GM12878 (cell line): ENCODE measurements around the gene HYI.

Source experiments
- EP300 ChIP-seq, 2 experiments: fragments of 150-350 bp in 1 of 2; IDR thresholded peaks; 2 replicates each; pipeline ENCODE4 v1.6.1; 2011 to 2012; ENCODE audit warnings: low read depth in 2 of 2, low read length in 2 of 2, borderline replicate concordance in 1 of 2, improper control_type of control experiment in 1 of 2, inconsistent platforms in 1 of 2; ENCODE audit not compliant: control insufficient read depth in 1 of 2
- EZH2 ChIP-seq: IDR thresholded peaks from 2 replicates; pipeline ENCODE4 v1.6.1; 2012; ENCODE audit warnings: low read depth, mild to moderate bottlenecking, control low read depth, inconsistent platforms, low read length, borderline replicate concordance; ENCODE audit not compliant: control insufficient read depth
- HDAC2 ChIP-seq: fragments of 200-600 bp; sonication (generic); IDR thresholded peaks from 2 replicates; pipeline ENCODE4 v1.6.1; 2017
- NFYA ChIP-seq: IDR thresholded peaks from 2 replicates; pipeline ENCODE4 v1.6.1; 2011; ENCODE audit warnings: low read depth, mild to moderate bottlenecking, low read length, improper control_type of control experiment, borderline replicate concordance
- NRF1 ChIP-seq: conservative IDR thresholded peaks from 2 replicates; pipeline ENCODE4 v1.6.1; 2011; ENCODE audit warnings: mild to moderate bottlenecking, low read depth, low read length, improper control_type of control experiment
- POLR2AphosphoS5 ChIP-seq: IDR thresholded peaks from 2 replicates; pipeline ENCODE4 v1.6.1; 2011; ENCODE audit warnings: mild to moderate bottlenecking, low read length, inconsistent platforms
- TAF1 ChIP-seq: IDR thresholded peaks from 2 replicates; pipeline ENCODE4 v1.6.1; 2011; ENCODE audit warnings: mild to moderate bottlenecking, low read depth, low read length, borderline replicate concordance
- TARDBP ChIP-seq: IDR thresholded peaks from 2 replicates; pipeline ENCODE4 v1.6.1; 2016; ENCODE audit warnings: borderline replicate concordance
- TF ChIP-seq, protein P1 (sequence below), 3 experiments: IDR thresholded peaks in 2 of 3; conservative IDR thresholded peaks in 1 of 3; 2 replicates each; pipeline ENCODE4 v1.5.1; 2011; ENCODE audit warnings: low read depth in 3 of 3, low read length in 3 of 3, mild to moderate bottlenecking in 3 of 3, control low read depth in 2 of 3, moderate library complexity in 2 of 3, inconsistent platforms in 1 of 3, mixed read lengths in 1 of 3; ENCODE audit not compliant: control insufficient read depth in 2 of 3, insufficient read depth in 1 of 3; ENCODE audit errors: extremely low read depth in 1 of 3
- TF ChIP-seq, protein P2 (sequence below): IDR thresholded peaks from 2 replicates; pipeline ENCODE4 v1.6.1; 2012; ENCODE audit warnings: low read depth, low read length, improper control_type of control experiment
- TF ChIP-seq, protein P3 (sequence below): fragments of 150-350 bp; IDR thresholded peaks from 2 replicates; pipeline ENCODE4 v1.6.1; 2014; ENCODE audit warnings: mild to moderate bottlenecking, low read depth, low read length
- TF ChIP-seq, protein P4 (sequence below): IDR thresholded peaks from 2 replicates; pipeline ENCODE4 v1.6.1; 2012; ENCODE audit warnings: mild to moderate bottlenecking, low read depth, low read length

DNA sequence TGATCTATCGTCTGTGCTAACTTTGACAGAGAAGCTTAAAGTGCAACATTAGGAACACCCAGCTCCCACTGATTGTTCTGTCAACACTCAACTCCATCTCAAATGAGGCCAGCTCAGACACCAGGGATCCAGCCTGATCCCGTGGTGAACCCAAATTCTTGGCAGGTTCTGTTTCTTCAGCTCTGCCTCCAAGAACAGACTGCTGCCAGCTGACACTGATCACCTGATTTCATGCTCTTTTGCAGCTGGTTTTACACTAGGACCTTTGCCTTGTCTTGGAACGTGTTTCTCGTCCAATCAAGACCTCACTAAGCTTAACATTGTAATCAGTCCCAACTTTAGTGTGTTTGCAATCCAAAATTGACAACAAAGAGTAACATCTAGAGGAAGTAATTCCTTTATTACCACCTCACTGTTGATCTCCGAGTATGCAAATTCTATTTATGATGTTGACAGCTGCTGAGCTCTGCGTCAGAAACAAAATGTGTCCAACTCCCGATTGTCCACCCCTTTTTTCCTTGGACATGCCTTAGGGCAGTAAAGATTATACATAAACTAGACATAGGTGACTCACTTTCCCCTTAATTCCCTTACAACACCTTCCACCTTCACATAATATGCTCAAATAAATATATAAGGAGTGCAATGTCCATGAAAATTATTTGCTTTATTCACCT lies 1.6 kb upstream of the HYI start:
- TF ChIP-seq, protein P1, sequence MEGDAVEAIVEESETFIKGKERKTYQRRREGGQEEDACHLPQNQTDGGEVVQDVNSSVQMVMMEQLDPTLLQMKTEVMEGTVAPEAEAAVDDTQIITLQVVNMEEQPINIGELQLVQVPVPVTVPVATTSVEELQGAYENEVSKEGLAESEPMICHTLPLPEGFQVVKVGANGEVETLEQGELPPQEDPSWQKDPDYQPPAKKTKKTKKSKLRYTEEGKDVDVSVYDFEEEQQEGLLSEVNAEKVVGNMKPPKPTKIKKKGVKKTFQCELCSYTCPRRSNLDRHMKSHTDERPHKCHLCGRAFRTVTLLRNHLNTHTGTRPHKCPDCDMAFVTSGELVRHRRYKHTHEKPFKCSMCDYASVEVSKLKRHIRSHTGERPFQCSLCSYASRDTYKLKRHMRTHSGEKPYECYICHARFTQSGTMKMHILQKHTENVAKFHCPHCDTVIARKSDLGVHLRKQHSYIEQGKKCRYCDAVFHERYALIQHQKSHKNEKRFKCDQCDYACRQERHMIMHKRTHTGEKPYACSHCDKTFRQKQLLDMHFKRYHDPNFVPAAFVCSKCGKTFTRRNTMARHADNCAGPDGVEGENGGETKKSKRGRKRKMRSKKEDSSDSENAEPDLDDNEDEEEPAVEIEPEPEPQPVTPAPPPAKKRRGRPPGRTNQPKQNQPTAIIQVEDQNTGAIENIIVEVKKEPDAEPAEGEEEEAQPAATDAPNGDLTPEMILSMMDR (IDR thresholded peaks at IDR 0.05 in 2 of 3, conservative IDR thresholded peaks at IDR 0.05 in 1 of 3; ENCODE audit: control insufficient read depth in 2 of 3, extremely low read depth in 1 of 3, insufficient read depth in 1 of 3, low read depth in 3 of 3, low read length in 3 of 3): no peak
- TF ChIP-seq TAF1 (no peak), TARDBP (no peak), EZH2 (no peak), POLR2AphosphoS5 (no peak), EP300 (IDR thresholded peaks at IDR 0.05; ENCODE audit: borderline replicate concordance in 1 of 2, control insufficient read depth in 1 of 2, low read depth in 2 of 2, low read length in 2 of 2) (no peak), NRF1 (no peak), HDAC2 (no peak), NFYA (no peak)
- TF ChIP-seq, protein P2, sequence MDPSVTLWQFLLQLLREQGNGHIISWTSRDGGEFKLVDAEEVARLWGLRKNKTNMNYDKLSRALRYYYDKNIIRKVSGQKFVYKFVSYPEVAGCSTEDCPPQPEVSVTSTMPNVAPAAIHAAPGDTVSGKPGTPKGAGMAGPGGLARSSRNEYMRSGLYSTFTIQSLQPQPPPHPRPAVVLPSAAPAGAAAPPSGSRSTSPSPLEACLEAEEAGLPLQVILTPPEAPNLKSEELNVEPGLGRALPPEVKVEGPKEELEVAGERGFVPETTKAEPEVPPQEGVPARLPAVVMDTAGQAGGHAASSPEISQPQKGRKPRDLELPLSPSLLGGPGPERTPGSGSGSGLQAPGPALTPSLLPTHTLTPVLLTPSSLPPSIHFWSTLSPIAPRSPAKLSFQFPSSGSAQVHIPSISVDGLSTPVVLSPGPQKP: no peak
- TF ChIP-seq, protein P3, sequence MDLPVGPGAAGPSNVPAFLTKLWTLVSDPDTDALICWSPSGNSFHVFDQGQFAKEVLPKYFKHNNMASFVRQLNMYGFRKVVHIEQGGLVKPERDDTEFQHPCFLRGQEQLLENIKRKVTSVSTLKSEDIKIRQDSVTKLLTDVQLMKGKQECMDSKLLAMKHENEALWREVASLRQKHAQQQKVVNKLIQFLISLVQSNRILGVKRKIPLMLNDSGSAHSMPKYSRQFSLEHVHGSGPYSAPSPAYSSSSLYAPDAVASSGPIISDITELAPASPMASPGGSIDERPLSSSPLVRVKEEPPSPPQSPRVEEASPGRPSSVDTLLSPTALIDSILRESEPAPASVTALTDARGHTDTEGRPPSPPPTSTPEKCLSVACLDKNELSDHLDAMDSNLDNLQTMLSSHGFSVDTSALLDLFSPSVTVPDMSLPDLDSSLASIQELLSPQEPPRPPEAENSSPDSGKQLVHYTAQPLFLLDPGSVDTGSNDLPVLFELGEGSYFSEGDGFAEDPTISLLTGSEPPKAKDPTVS: no peak
- TF ChIP-seq, protein P4, sequence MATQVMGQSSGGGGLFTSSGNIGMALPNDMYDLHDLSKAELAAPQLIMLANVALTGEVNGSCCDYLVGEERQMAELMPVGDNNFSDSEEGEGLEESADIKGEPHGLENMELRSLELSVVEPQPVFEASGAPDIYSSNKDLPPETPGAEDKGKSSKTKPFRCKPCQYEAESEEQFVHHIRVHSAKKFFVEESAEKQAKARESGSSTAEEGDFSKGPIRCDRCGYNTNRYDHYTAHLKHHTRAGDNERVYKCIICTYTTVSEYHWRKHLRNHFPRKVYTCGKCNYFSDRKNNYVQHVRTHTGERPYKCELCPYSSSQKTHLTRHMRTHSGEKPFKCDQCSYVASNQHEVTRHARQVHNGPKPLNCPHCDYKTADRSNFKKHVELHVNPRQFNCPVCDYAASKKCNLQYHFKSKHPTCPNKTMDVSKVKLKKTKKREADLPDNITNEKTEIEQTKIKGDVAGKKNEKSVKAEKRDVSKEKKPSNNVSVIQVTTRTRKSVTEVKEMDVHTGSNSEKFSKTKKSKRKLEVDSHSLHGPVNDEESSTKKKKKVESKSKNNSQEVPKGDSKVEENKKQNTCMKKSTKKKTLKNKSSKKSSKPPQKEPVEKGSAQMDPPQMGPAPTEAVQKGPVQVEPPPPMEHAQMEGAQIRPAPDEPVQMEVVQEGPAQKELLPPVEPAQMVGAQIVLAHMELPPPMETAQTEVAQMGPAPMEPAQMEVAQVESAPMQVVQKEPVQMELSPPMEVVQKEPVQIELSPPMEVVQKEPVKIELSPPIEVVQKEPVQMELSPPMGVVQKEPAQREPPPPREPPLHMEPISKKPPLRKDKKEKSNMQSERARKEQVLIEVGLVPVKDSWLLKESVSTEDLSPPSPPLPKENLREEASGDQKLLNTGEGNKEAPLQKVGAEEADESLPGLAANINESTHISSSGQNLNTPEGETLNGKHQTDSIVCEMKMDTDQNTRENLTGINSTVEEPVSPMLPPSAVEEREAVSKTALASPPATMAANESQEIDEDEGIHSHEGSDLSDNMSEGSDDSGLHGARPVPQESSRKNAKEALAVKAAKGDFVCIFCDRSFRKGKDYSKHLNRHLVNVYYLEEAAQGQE: no peak
